K562 (cell line): ENCODE measurements around the gene KLHL29. TPM values are rescaled to one million over a fixed set of nuclear protein-coding genes. Genes with fewer than 3 reads are reported as not detected.

Experiments
- EGR1 ChIP-seq: fragments of 450-650 bp; conservative IDR thresholded peaks from 2 replicates; pipeline ENCODE4 v1.6.1; 2017; ENCODE audit warnings: mild to moderate bottlenecking
- HDAC8 ChIP-seq: fragments of 450-650 bp; IDR thresholded peaks from 2 replicates; pipeline ENCODE4 v1.6.1; 2016; ENCODE audit warnings: mild to moderate bottlenecking, missing genetic modification characterization, moderate library complexity, missing compliant biosample characterization
- SAFB2 ChIP-seq: fragments of 200-400 bp; formaldehyde crosslinking; IDR thresholded peaks from 2 replicates; pipeline ENCODE4 v1.6.1; 2018; ENCODE audit warnings: borderline replicate concordance, low read length, low read depth, moderate library complexity; ENCODE audit not compliant: severe bottlenecking
- SMARCA5 ChIP-seq: fragments of 450-650 bp; IDR thresholded peaks from 2 replicates; pipeline ENCODE4 v1.6.1; 2016
- ZNF79 ChIP-seq: fragments of 250-450 bp; sonication (Bioruptor Pico); IDR thresholded peaks from 2 replicates; pipeline ENCODE4 v1.4.0; 2020; ENCODE audit warnings: low read depth, mild to moderate bottlenecking, moderate library complexity
- polyA plus RNA-seq, 8 experiments: library from polyadenylated mRNA; depleted of rRNA in 4 of 8; stranded (reverse) in 5 of 8; unstranded in 3 of 8; fragments of >200 nt; fragmentation: Nextera tagmentation in 2 of 8; fragmentation: Illumina TruSeq in 1 of 8; extraction: Ambion mirVana in 2 of 8; extraction: Trizol in 1 of 8; gene quantifications; 2 replicates each; pipeline versions ENCODE4 v1.2.1 to v1.2.3, GENCODE V29; 2011 to 2014; ENCODE audit warnings: inconsistent platforms in 1 of 8, missing spikeins in 1 of 8
- total RNA-seq, 7 experiments: library from RNA; depleted of rRNA in 6 of 7; stranded (reverse); fragments of >200 nt in 6 of 7; fragmentation: Illumina TruSeq in 2 of 7; extraction: Trizol in 2 of 7; gene quantifications; 2 replicates each; pipeline versions ENCODE4 v1.2.1 to v1.2.3, GENCODE V29; 2011 to 2021; ENCODE audit warnings: low replicate concordance in 1 of 7
- TF ChIP-seq, protein P1 (sequence below): IDR thresholded peaks from 3 replicates; pipeline ENCODE4 v1.6.1; 2011; ENCODE audit warnings: borderline replicate concordance, mild to moderate bottlenecking, moderate library complexity; ENCODE audit not compliant: insufficient read length; ENCODE audit errors: extremely low read depth
- TF ChIP-seq, protein P2 (sequence below): fragments of 450-650 bp; IDR thresholded peaks from 2 replicates; pipeline ENCODE4 v1.7.0; 2016; ENCODE audit warnings: borderline replicate concordance
- TF ChIP-seq, protein P3 (sequence below), 2 experiments: fragments of 450-650 bp; formaldehyde crosslinking in 1 of 2; IDR thresholded peaks; 2 replicates each; pipeline versions ENCODE4 v1.4.0 to v1.6.1; 2014 to 2020; ENCODE audit warnings: mild to moderate bottlenecking in 2 of 2, borderline replicate concordance in 1 of 2, low read depth in 1 of 2

The KLHL29 gene
- total and polyA plus RNA-seq, 9 of the 15 experiments (the other 6 are each of a cell fraction or from before 2014, with no cell fraction given) = 0.03 to 0.31 (median 0.08) TPM; not detected in 1

DNA sequence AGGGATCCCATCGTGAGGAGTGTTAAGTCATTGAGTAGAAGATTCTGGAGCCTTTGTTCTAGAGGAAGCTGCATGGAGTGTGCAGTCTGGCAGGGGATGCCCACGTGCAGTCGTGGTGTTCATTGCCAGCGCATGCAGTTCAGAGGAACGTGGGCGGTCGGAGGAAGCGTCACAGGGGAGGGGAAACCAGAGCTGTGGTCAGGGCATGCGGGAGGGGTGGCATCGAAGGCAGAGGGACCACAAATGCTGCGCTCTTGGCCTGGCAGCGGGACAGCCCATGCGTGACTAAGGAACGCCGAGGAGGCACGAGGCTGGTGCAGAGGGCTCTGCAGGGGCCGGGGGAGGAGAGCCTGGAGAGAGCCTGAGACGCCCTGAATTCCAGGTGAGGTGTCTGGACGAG is 141.1 kb downstream of the KLHL29 start (continued):
- TF ChIP-seq, protein P1, sequence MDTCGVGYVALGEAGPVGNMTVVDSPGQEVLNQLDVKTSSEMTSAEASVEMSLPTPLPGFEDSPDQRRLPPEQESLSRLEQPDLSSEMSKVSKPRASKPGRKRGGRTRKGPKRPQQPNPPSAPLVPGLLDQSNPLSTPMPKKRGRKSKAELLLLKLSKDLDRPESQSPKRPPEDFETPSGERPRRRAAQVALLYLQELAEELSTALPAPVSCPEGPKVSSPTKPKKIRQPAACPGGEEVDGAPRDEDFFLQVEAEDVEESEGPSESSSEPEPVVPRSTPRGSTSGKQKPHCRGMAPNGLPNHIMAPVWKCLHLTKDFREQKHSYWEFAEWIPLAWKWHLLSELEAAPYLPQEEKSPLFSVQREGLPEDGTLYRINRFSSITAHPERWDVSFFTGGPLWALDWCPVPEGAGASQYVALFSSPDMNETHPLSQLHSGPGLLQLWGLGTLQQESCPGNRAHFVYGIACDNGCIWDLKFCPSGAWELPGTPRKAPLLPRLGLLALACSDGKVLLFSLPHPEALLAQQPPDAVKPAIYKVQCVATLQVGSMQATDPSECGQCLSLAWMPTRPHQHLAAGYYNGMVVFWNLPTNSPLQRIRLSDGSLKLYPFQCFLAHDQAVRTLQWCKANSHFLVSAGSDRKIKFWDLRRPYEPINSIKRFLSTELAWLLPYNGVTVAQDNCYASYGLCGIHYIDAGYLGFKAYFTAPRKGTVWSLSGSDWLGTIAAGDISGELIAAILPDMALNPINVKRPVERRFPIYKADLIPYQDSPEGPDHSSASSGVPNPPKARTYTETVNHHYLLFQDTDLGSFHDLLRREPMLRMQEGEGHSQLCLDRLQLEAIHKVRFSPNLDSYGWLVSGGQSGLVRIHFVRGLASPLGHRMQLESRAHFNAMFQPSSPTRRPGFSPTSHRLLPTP = no peak
- TF ChIP-seq SAFB2 (no peak), SMARCA5 (no peak), EGR1 (no peak), HDAC8 (tag) (no peak), ZNF79 (CRISPR knock-in tag) (no peak)
- TF ChIP-seq, protein P2, sequence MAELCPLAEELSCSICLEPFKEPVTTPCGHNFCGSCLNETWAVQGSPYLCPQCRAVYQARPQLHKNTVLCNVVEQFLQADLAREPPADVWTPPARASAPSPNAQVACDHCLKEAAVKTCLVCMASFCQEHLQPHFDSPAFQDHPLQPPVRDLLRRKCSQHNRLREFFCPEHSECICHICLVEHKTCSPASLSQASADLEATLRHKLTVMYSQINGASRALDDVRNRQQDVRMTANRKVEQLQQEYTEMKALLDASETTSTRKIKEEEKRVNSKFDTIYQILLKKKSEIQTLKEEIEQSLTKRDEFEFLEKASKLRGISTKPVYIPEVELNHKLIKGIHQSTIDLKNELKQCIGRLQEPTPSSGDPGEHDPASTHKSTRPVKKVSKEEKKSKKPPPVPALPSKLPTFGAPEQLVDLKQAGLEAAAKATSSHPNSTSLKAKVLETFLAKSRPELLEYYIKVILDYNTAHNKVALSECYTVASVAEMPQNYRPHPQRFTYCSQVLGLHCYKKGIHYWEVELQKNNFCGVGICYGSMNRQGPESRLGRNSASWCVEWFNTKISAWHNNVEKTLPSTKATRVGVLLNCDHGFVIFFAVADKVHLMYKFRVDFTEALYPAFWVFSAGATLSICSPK = no peak
- TF ChIP-seq, protein P3, sequence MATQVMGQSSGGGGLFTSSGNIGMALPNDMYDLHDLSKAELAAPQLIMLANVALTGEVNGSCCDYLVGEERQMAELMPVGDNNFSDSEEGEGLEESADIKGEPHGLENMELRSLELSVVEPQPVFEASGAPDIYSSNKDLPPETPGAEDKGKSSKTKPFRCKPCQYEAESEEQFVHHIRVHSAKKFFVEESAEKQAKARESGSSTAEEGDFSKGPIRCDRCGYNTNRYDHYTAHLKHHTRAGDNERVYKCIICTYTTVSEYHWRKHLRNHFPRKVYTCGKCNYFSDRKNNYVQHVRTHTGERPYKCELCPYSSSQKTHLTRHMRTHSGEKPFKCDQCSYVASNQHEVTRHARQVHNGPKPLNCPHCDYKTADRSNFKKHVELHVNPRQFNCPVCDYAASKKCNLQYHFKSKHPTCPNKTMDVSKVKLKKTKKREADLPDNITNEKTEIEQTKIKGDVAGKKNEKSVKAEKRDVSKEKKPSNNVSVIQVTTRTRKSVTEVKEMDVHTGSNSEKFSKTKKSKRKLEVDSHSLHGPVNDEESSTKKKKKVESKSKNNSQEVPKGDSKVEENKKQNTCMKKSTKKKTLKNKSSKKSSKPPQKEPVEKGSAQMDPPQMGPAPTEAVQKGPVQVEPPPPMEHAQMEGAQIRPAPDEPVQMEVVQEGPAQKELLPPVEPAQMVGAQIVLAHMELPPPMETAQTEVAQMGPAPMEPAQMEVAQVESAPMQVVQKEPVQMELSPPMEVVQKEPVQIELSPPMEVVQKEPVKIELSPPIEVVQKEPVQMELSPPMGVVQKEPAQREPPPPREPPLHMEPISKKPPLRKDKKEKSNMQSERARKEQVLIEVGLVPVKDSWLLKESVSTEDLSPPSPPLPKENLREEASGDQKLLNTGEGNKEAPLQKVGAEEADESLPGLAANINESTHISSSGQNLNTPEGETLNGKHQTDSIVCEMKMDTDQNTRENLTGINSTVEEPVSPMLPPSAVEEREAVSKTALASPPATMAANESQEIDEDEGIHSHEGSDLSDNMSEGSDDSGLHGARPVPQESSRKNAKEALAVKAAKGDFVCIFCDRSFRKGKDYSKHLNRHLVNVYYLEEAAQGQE (IDR thresholded peaks at IDR 0.05; ENCODE audit: borderline replicate concordance) = no peak
- TF ChIP-seq, protein P3 (CRISPR knock-in tag; IDR thresholded peaks at IDR 0.05; ENCODE audit: low read depth) = no peak
